Thyroid gland (tissue), 4 donors: ENCODE data around the gene LTN1. TPM values are rescaled to one million over a fixed set of nuclear protein-coding genes. Genes with fewer than 3 reads are reported as not detected.

Experiments used
- DNase-seq, 2 donors: peaks; one replicate each; pipeline ENCODE4 v3.0.0-alpha.2; 2019
- H3K27ac ChIP-seq, 3 donors: fragments of 200-600 bp; sonication (generic); 1 replicate in 2 of 3; 2 replicates in 1 of 3; pipeline ENCODE4 v1.5.1; 2016 to 2019; ENCODE audit warnings: mild to moderate bottlenecking in 1 of 3, moderate library complexity in 1 of 3
- H3K27me3 ChIP-seq: fragments of 200-600 bp; sonication (generic); one replicate; pipeline ENCODE4 v1.5.1; 2019
- H3K36me3 ChIP-seq, 2 donors: fragments of 200-600 bp; sonication (generic); one replicate each; pipeline ENCODE4 v1.5.1; 2016 to 2019
- H3K4me1 ChIP-seq, 2 donors: fragments of 200-600 bp; sonication (generic); one replicate each; pipeline ENCODE4 v1.5.1; 2017 to 2019
- H3K4me3 ChIP-seq, 3 donors: fragments of 200-600 bp; sonication (generic); replicated peaks in 1 of 3; 1 replicate in 2 of 3; 2 replicates in 1 of 3; pipeline ENCODE4 v1.5.1; 2016; ENCODE audit warnings: mild to moderate bottlenecking in 1 of 3
- H3K9me3 ChIP-seq: fragments of 200-600 bp; sonication (generic); one replicate; pipeline ENCODE4 v1.5.1; 2017
- CTCF ChIP-seq, 6 experiments: fragments of 200-600 bp in 3 of 6; fragments of 450-650 bp in 3 of 6; sonication (generic) in 3 of 6; IDR thresholded peaks; one replicate each; pipeline ENCODE4 v1.5.1; 2016 to 2019; ENCODE audit warnings: antibody characterized with exemption in 6 of 6, mild to moderate bottlenecking in 2 of 6, inconsistent platforms in 1 of 6, moderate library complexity in 1 of 6
- POLR2A ChIP-seq, 2 donors: fragments of 450-650 bp; IDR thresholded peaks; one replicate each; pipeline ENCODE4 v1.6.1; 2017; ENCODE audit warnings: antibody characterized with exemption in 2 of 2, mild to moderate bottlenecking in 2 of 2, moderate library complexity in 1 of 2
- WGBS, 2 donors: methylation state at CpG; one replicate each; pipeline ENCODE4 v1.1.5; 2017; 5-methylcytosine and 5-hydroxymethylcytosine counted together
- intact Hi-C: fragments of 100-400 bp; cut with DNase I; formaldehyde crosslinking; loops from one replicate; pipeline ENCODE4 v1.15.1; 2023
- total RNA-seq, 4 donors: library from RNA; depleted of rRNA; stranded (reverse); fragments of >200 nt; gene quantifications; one replicate each; pipeline ENCODE4 v1.2.3, GENCODE V29; 2016

The LTN1 gene
- total RNA-seq, 4 donors from 2014 or later: 25.5 to 45.3 (median 28.8) TPM

DNA sequence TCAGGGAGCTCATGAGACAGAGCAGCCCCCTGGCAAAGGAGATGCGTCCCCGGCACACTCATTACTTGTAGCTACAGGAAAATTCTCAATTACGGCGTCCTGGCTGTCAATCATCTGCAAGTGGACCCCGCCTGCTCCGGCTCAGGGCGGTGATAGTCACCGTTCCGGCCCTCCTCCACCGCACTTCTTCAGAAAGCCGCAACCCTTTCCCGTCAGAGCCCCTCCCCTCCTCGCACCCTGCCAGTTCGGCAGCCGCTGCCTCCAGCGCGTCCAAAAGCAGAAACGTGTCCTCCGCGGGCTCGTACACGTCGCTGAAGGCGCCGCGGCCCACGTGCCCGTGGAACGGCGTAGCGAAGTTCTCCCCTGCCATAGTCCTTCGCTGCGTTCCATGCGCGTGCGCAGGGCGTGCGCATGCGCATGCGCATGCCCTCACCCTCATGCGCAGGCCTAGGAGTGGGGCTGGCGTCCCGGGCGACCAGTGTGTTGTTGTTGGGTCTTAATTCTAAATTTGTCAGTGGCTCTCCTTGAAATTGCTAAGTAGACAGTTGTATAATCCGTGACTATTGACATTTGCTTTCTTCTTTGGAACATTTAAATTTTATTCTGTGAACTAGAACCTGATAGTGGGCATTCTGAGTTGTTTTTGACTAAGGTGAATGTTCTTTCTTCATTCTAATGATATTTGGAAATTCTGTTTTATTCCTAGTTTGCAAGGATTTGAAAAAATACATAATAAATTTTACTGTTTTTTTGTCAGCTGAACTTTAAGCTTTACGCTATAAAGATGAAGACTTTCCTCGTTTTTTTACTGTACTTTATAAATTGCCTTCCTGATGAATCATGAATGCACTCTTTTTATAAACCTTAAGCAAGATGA lies 107.5 kb downstream of the LTN1 start:
- Histone ChIP-seq H3K27ac (peak overlapping the region; percentile 80 to 97 (median 92)), H3K27me3 (no peaks in the 10 kb centered on the region), H3K4me3 (peak overlapping the region; percentile 49 to 65 (median 59)), H3K9me3 (no peaks in the 10 kb centered on the region), H3K36me3 (peaks cover 0 to 11% of the 10 kb centered on the region in 2 donors), H3K4me1 (peaks cover 3 to 10% of the 10 kb centered on the region in 2 donors)
- intact Hi-C loops: no loop called here
- TF ChIP-seq POLR2A (IDR thresholded peaks at IDR 0.05) (peak in 1 of 2 donors; percentile 81), CTCF (IDR thresholded peaks at IDR 0.05) (peak in 1 of 6 experiments; percentile 15)
- WGBS, 2 donors: 7 to 8% methylated on average over 24 to 35 of the region's 47 CpGs
- DNase-seq: peak; percentile 83 to 84

GRCh38 chr21:28884481-28884880 lies 108.2 kb downstream of the LTN1 start:
- TF ChIP-seq POLR2A (IDR thresholded peaks at IDR 0.05) (no peak), CTCF (IDR thresholded peaks at IDR 0.05) (no peak)
- no peaks in the 10 kb centered on the region for H3K27me3 ChIP-seq
- H3K4me1 ChIP-seq: peaks cover 3 to 10% of the 10 kb centered on the region in 2 donors
- peak overlapping the region in 2 of 3 donors; percentile 49 to 59 for H3K4me3 ChIP-seq
- intact Hi-C loops: no loop called here
- 30 to 36% methylated on average over 3 of the region's 3 CpGs for WGBS, 2 donors
- no peaks in the 10 kb centered on the region for H3K9me3 ChIP-seq
- peak overlapping the region; percentile 80 to 97 (median 92) for H3K27ac ChIP-seq
- no peak for DNase-seq
- H3K36me3 ChIP-seq: peaks cover 0 to 16% of the 10 kb centered on the region in 2 donors

- H3K9me3 ChIP-seq: no peaks in the 10 kb centered on the region
- no peaks in the 10 kb centered on the region for H3K27me3 ChIP-seq
- H3K4me3 ChIP-seq: peak overlapping the region in 1 of 3 donors; percentile 59
Observed at GRCh38 chr21:28883931-28884330, 108.7 kb downstream of the LTN1 start.

DNA sequence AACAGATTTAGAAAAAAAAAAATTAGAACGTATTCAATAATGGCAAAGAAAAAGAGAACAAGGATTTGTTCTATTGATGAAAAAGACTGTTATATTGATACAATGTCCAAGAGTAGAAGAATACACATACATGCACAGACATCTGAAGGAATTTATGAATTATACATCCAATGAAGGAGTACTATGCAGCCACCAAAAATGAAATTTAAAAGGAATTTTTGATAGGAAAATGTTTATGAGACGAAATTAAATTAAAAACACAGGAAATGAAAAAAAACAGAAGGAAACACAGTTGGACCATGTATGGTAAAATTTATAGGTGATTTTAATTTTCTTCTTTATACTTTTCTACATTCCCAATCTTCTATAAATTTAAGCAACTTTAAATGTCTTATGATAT lies 110.3 kb downstream of the LTN1 start:
- H3K4me3 ChIP-seq: no peak overlapping the region
- WGBS, 2 donors: 49 to 68% methylated on average over 2 of the region's 2 CpGs
- no peak for DNase-seq
- H3K36me3 ChIP-seq: peaks cover 0 to 18% of the 10 kb centered on the region in 2 donors
- no peaks in the 10 kb centered on the region for H3K27me3 ChIP-seq
- H3K27ac ChIP-seq: no peak overlapping the region
- peaks cover 3 to 10% of the 10 kb centered on the region in 2 donors for H3K4me1 ChIP-seq
- no peaks in the 10 kb centered on the region for H3K9me3 ChIP-seq
- intact Hi-C loops: no loop called here
- TF ChIP-seq POLR2A (IDR thresholded peaks at IDR 0.05) (no peak), CTCF (IDR thresholded peaks at IDR 0.05) (no peak)

More at GRCh38 chr21:28883931-28884330, 108.7 kb downstream of the LTN1 start:
- Histone ChIP-seq H3K36me3 (peaks cover 0 to 18% of the 10 kb centered on the region in 2 donors), H3K4me1 (peaks cover 3 to 10% of the 10 kb centered on the region in 2 donors), H3K27ac (no peak overlapping the region)
- intact Hi-C loops: no loop called here
- DNase-seq: no peak
- TF ChIP-seq POLR2A (IDR thresholded peaks at IDR 0.05): no peak
- no peak for TF ChIP-seq CTCF (IDR thresholded peaks at IDR 0.05)

Other genes with a start within 250 kb of the LTN1 start
- gene RWDD2B, start 26.5 kb upstream of the LTN1 start, total RNA-seq: 10 to 100 TPM; 11.1 to 17.7 (median 13.3) TPM
- gene USP16, start 31.8 kb upstream of the LTN1 start, total RNA-seq: 10 to 100 TPM; 40.0 to 53.4 (median 45.7) TPM
- gene CCT8, start 80.8 kb upstream of the LTN1 start, total RNA-seq: 10 to 100 TPM; 75.4 to 99.3 (median 86.7) TPM
- 1 to 10 TPM; 4.1 to 8.0 (median 4.9) TPM for gene MAP3K7CL, start 137.8 kb upstream of the LTN1 start, total RNA-seq